Measurements from ENCODE around the gene TMEM178B.

DNA sequence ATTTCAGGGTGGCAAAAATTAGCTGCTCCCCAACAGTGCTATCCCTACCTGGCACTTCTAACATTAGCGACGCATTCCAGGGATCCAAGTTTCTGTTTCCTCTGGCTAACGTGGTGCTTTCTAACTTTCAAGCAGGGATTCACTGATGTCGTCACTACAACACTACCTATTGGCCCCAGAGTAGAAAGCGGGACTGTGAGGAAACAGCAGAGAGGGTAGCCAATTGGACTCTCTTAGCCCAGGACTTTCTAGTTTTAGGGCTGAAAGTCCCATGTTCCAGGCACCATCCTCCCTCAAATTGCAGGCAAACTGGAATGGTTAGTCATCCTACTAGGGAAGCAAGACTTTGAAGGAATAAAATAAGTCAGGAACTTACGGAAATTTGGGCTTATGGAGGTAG lies 388.1 kb downstream of the TMEM178B start:
- no peak for TF ChIP-seq SREBF1 (IDR thresholded peaks at IDR 0.05; ENCODE audit: borderline replicate concordance, low read depth, low read length)
- TF ChIP-seq, protein P1, sequence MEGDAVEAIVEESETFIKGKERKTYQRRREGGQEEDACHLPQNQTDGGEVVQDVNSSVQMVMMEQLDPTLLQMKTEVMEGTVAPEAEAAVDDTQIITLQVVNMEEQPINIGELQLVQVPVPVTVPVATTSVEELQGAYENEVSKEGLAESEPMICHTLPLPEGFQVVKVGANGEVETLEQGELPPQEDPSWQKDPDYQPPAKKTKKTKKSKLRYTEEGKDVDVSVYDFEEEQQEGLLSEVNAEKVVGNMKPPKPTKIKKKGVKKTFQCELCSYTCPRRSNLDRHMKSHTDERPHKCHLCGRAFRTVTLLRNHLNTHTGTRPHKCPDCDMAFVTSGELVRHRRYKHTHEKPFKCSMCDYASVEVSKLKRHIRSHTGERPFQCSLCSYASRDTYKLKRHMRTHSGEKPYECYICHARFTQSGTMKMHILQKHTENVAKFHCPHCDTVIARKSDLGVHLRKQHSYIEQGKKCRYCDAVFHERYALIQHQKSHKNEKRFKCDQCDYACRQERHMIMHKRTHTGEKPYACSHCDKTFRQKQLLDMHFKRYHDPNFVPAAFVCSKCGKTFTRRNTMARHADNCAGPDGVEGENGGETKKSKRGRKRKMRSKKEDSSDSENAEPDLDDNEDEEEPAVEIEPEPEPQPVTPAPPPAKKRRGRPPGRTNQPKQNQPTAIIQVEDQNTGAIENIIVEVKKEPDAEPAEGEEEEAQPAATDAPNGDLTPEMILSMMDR (IDR thresholded peaks at IDR 0.05 in 2 of 3, conservative IDR thresholded peaks at IDR 0.05 in 1 of 3; ENCODE audit: insufficient read depth in 2 of 3, low read depth in 1 of 3, low read length in 3 of 3) = no peak
- no peak for TF ChIP-seq RBM14 (IDR thresholded peaks at IDR 0.05; ENCODE audit: borderline replicate concordance, insufficient read depth, low read depth, low read length)
- TF ChIP-seq TEAD4 (IDR thresholded peaks at IDR 0.05; ENCODE audit: low read length) = no peak
- TF ChIP-seq TEAD4 (CRISPR knock-in tag; IDR thresholded peaks at IDR 0.05; ENCODE audit: borderline replicate concordance) = no peak
